Osteoblast (primary cell): ENCODE measurements around the gene COL10A1. TPM values are rescaled to one million over a fixed set of nuclear protein-coding genes. Genes with fewer than 3 reads are reported as not detected.

Source experiments
- DNase-seq: peaks from one replicate; pipeline ENCODE4 v3.0.0; 2011; ENCODE audit warnings: low spot score, mixed read lengths; ENCODE audit not compliant: insufficient read length; ENCODE audit errors: missing footprints
- H2AFZ ChIP-seq: 2 replicates; pipeline ENCODE4 v1.6.0; 2011; ENCODE audit warnings: mild to moderate bottlenecking, low read length
- H3K27ac ChIP-seq: 2 replicates; pipeline ENCODE4 v1.5.1; 2011; ENCODE audit warnings: mild to moderate bottlenecking, low read depth, low read length, moderate library complexity
- H3K27me3 ChIP-seq: 2 replicates; pipeline ENCODE4 v1.6.0; 2012; ENCODE audit warnings: mild to moderate bottlenecking, control low read depth, inconsistent platforms, low read length, moderate library complexity; ENCODE audit not compliant: insufficient read depth
- H3K36me3 ChIP-seq: 2 replicates; pipeline ENCODE4 v1.5.1; 2011; ENCODE audit warnings: mild to moderate bottlenecking, low read length, control low read depth, moderate library complexity; ENCODE audit not compliant: insufficient read depth
- H3K4me1 ChIP-seq: 2 replicates; pipeline ENCODE4 v1.5.1; 2011; ENCODE audit warnings: mild to moderate bottlenecking, low read length, control low read depth, moderate library complexity; ENCODE audit not compliant: insufficient read depth
- H3K4me2 ChIP-seq: 2 replicates; pipeline ENCODE4 v1.6.0; 2011; ENCODE audit warnings: mild to moderate bottlenecking, low read length; ENCODE audit not compliant: insufficient read depth
- H3K4me3 ChIP-seq: fragments of 200-600 bp; sonication (generic); 3 replicates; pipeline ENCODE4 v1.5.1; 2012; ENCODE audit warnings: mild to moderate bottlenecking, low read length, inconsistent platforms; ENCODE audit not compliant: insufficient read depth
- H3K79me2 ChIP-seq: 2 replicates; pipeline ENCODE4 v1.6.0; 2012; ENCODE audit warnings: mild to moderate bottlenecking, low read length, control low read depth, inconsistent platforms; ENCODE audit not compliant: insufficient read depth
- H3K9me3 ChIP-seq: 2 replicates; pipeline ENCODE4 v1.5.1; 2011; ENCODE audit warnings: low read depth, low read length, control low read depth
- H4K20me1 ChIP-seq: 2 replicates; pipeline ENCODE4 v1.6.0; 2012; ENCODE audit warnings: mild to moderate bottlenecking, low read length, control low read depth; ENCODE audit not compliant: insufficient read depth
- total RNA-seq: library from RNA; depleted of rRNA; stranded (reverse); fragments of >200 nt; gene quantifications from 2 replicates; pipeline ENCODE4 v1.2.3, GENCODE V29; 2012
- TF ChIP-seq, protein P1 (sequence below): IDR thresholded peaks from 2 replicates; pipeline ENCODE4 v1.5.1; 2011; ENCODE audit warnings: mild to moderate bottlenecking, low read depth, low read length, moderate library complexity; ENCODE audit errors: extremely low read depth

Gene COL10A1
- total RNA-seq, 1 donor = 36.2 TPM

DNA sequence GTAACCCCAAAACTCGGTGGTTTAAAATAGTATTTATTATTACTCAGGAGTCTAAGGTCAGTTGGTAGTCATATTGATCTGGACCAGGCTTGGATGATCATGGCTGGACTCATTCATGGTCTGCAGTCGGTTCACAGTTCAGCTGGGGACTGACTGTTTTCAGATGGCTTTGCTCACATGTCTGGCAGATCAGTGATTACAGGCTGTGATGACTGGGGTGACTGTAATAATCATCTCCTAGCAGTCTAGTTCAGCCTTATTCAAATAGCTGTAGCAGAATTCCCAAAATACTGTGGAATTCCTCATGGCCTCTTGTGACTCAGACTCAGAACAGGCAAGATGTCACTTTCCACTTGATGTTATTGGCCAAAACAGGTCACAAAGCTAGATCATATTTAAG is 41.6 kb downstream of the COL10A1 start:
- Histone ChIP-seq H3K4me2 (no peak overlapping the region), H3K36me3 (no peaks in the 10 kb centered on the region), H3K27me3 (no peaks in the 10 kb centered on the region), H2AFZ (no peak overlapping the region), H4K20me1 (no peaks in the 10 kb centered on the region), H3K27ac (no peak overlapping the region), H3K4me3 (no peak overlapping the region), H3K4me1 (no peaks in the 10 kb centered on the region), H3K79me2 (no peaks in the 10 kb centered on the region), H3K9me3 (no peaks in the 10 kb centered on the region)
- DNase-seq = no peak
- TF ChIP-seq, protein P1, sequence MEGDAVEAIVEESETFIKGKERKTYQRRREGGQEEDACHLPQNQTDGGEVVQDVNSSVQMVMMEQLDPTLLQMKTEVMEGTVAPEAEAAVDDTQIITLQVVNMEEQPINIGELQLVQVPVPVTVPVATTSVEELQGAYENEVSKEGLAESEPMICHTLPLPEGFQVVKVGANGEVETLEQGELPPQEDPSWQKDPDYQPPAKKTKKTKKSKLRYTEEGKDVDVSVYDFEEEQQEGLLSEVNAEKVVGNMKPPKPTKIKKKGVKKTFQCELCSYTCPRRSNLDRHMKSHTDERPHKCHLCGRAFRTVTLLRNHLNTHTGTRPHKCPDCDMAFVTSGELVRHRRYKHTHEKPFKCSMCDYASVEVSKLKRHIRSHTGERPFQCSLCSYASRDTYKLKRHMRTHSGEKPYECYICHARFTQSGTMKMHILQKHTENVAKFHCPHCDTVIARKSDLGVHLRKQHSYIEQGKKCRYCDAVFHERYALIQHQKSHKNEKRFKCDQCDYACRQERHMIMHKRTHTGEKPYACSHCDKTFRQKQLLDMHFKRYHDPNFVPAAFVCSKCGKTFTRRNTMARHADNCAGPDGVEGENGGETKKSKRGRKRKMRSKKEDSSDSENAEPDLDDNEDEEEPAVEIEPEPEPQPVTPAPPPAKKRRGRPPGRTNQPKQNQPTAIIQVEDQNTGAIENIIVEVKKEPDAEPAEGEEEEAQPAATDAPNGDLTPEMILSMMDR = no peak

DNA sequence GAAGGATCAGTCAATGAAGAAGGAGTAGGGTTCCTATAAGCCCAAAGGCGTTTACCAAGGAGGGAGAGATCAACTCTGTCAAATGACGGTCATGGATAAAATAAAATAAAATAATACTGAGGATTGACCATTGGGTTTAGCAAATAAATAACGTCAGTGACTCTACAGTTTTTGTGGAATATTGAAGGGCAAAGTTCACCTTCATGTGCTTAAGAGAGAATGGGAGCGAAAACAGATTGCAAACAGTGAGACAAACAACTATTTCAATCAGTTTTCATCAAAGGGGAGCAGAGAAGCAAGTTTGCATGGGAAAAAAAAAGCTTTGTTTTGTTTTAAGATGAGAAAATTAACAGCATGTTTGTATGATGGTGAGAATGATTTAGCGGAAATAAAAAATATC is 42.9 kb downstream of the COL10A1 start:
- TF ChIP-seq, protein P1 = no peak
- H3K4me3 ChIP-seq = no peak overlapping the region
- H3K27ac ChIP-seq = no peak overlapping the region
- H2AFZ ChIP-seq = no peak overlapping the region
- H3K79me2 ChIP-seq = no peaks in the 10 kb centered on the region
- DNase-seq = no peak
- no peaks in the 10 kb centered on the region for H3K36me3 ChIP-seq
- no peaks in the 10 kb centered on the region for H3K9me3 ChIP-seq
- no peaks in the 10 kb centered on the region for H3K4me1 ChIP-seq
- H3K4me2 ChIP-seq = no peak overlapping the region
- no peaks in the 10 kb centered on the region for H3K27me3 ChIP-seq
- no peaks in the 10 kb centered on the region for H4K20me1 ChIP-seq

DNA sequence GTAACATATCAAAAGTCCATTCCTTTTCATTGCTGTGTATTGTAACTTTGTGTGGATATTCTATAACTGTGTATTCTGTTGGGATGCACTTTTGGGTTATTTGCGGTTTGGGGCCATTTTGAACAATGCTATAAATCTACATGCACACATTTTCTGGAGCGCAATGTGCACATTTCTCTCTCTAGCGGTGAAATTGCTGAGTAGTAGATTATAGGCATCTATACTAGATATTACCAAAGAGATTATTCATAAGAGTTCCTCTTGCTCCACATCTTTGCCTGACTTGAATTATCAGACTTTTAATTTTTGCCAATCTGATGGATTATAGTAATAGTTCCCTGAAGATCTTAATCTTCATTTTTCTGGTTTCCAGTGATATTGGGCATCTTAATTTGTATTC is 47.0 kb downstream of the COL10A1 start:
- no peak for DNase-seq
- H3K36me3 ChIP-seq = no peaks in the 10 kb centered on the region
- TF ChIP-seq, protein P1 = no peak
- no peak overlapping the region for H3K4me3 ChIP-seq
- H3K9me3 ChIP-seq = no peaks in the 10 kb centered on the region
- H3K4me2 ChIP-seq = no peak overlapping the region
- H4K20me1 ChIP-seq = no peaks in the 10 kb centered on the region
- H3K27ac ChIP-seq = no peak overlapping the region
- no peak overlapping the region for H2AFZ ChIP-seq
- H3K4me1 ChIP-seq = no peaks in the 10 kb centered on the region
- no peaks in the 10 kb centered on the region for H3K79me2 ChIP-seq
- no peaks in the 10 kb centered on the region for H3K27me3 ChIP-seq

DNA sequence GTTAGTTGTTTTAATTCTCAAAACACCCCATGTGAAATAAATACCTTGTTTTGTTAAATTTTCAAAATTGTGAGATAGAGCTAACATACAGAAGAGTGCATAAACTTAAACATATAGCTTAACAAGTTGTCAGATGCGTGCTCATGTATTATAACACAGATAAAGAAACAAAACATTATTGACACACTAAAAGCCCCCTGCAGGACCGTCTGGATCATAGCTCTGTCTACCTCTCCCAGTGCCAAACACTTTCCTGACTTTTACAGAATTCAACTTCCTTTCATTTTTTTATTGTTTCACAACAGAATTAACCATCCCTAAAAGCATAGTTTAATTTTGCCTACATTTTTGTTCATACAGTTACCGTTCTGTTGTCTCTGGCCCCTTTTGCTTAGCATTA is 47.4 kb downstream of the COL10A1 start:
- no peak overlapping the region for H3K4me3 ChIP-seq
- H3K4me1 ChIP-seq = no peaks in the 10 kb centered on the region
- H3K9me3 ChIP-seq = no peaks in the 10 kb centered on the region
- TF ChIP-seq, protein P1 = no peak
- no peak overlapping the region for H3K27ac ChIP-seq
- no peak for DNase-seq
- H4K20me1 ChIP-seq = no peaks in the 10 kb centered on the region
- no peaks in the 10 kb centered on the region for H3K79me2 ChIP-seq
- H3K36me3 ChIP-seq = no peaks in the 10 kb centered on the region
- no peaks in the 10 kb centered on the region for H3K27me3 ChIP-seq
- no peak overlapping the region for H3K4me2 ChIP-seq
- H2AFZ ChIP-seq = no peak overlapping the region
